Urothelium cell line (cell line): Measurements from ENCODE around the gene KCNAB2.

Experiments used
- DNase-seq: peaks from one replicate; pipeline ENCODE4 v3.0.0; 2011; ENCODE audit warnings: low spot score, mixed read lengths
- FAIRE-seq: peaks from 2 replicates; lab custom pipeline; 2011; peaks lifted over from hg19 to GRCh38; lab: Jason Lieb, UNC

Gene KCNAB2

GRCh38 chr1:6045561-6045960 lies at the start of gene KCNAB2:
KCNAB2 (plus strand) TSS chr1:6045888; CDS start chr1:6051537, 5,649 bp downstream.
- FAIRE-seq = no peak
- no peak for DNase-seq

GRCh38 chr1:5996641-5997270 lies 48.9 kb upstream of the KCNAB2 start:
- FAIRE-seq = no peak
- no peak for DNase-seq

GRCh38 chr1:5997316-5997715 lies 48.4 kb upstream of the KCNAB2 start:
- DNase-seq (no peak), FAIRE-seq (no peak)

DNA sequence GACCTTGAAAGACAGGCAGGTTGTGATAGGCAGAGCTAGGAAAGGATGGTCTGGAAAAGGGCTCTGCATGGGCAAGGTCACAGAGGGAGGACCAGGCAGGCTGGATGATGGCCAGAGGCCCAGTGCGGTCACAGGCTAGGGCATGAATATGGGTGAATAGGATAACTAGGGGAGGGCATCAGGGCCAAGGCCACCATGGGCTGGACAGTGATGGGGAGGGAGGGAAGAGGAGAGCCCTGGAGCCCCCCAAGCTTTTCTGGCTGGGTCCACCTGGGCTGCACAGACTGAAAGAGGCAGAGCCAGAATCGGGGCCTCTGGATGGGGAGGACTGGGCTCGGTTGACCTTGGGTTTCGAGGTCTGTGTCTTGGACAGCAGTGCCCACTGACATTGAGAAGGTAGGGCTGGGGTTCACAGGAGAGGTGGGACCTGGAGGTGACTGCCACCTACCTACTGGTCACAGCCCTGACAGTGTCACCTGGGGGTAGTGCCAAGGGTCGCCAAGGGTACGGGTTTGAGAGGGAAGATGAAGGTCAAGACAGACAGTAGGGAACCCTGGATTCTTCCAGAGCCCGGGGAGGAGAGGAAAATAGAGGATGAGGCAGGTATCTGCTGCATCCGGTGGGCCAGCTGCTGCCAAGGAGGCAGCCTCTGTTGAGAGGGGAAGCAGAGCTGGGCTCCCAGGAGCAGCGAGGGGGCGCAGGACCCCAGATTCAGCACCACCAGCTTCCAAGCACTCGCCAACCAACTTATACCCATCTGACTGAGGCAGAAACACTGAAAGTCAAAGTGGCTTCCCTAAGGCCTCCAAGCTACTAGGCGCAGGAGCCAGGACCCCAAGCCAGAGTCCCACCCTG lies 47.4 kb upstream of the KCNAB2 start:
- DNase-seq (no peak), FAIRE-seq (no peak)

- DNase-seq = no peak
These were observed 46.8 kb upstream of the KCNAB2 start for GRCh38 chr1:5998906-5999301.

GRCh38 chr1:5999711-6000443 lies 45.8 kb upstream of the KCNAB2 start:
- no peak for FAIRE-seq

More at GRCh38 chr1:5998906-5999301, 46.8 kb upstream of the KCNAB2 start:
- FAIRE-seq = no peak

GRCh38 chr1:6000444-6001288 lies 45.0 kb upstream of the KCNAB2 start:
- DNase-seq = no peak
- no peak for FAIRE-seq

More at GRCh38 chr1:5999711-6000443, 45.8 kb upstream of the KCNAB2 start:
- no peak for DNase-seq

GRCh38 chr1:6001992-6002576 lies 43.6 kb upstream of the KCNAB2 start:
- DNase-seq = no peak
- no peak for FAIRE-seq

DNA sequence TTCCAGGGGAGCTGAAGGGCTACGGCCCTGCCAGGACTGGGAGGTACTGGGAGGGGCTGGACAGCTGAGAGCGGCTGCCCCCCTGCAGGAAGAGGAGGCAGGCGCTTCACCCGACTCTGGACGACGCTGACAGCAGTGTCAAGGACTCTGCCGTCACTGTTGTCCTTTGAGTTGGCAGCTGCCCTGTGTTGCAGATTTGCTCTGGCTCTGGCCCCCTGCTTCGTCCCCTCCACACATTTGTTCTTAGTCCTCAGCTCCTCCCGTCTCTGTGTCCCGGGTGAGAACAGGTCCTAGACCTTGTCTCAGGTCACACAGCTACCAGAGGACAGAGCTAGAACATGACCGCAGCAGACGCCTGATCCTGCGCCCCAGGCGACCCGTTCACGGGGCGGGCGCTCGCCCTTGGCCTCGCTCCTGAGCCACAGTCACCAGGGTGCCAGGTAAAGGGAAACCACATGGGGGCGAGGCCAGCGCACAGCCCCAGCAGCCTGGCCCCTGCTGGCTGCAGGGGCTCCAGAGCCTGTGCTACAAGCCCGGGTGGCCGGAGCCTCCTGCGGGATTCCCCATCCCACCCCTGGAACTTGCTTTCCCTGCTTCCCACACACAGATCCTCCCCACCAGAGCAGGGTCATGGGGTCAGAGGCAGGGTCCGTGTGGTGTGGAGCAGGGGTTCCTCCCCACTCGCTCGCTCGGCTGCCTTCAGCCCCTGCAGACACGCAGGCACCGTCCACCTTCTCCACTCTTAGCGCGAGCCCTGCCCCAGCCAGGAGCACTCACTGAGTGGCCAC lies 42.8 kb upstream of the KCNAB2 start:
- DNase-seq (no peak), FAIRE-seq (no peak)

- no peak for DNase-seq
- no peak for FAIRE-seq
These were observed 41.9 kb upstream of the KCNAB2 start for GRCh38 chr1:6003568-6004411.

GRCh38 chr1:6004412-6005123 lies 41.1 kb upstream of the KCNAB2 start:
- FAIRE-seq = no peak
- no peak for DNase-seq

- no peak for FAIRE-seq
- DNase-seq = no peak
These were observed 40.3 kb upstream of the KCNAB2 start for GRCh38 chr1:6005276-6005917.

GRCh38 chr1:6006882-6007281 lies 38.8 kb upstream of the KCNAB2 start:
- DNase-seq (no peak), FAIRE-seq (no peak)

DNA sequence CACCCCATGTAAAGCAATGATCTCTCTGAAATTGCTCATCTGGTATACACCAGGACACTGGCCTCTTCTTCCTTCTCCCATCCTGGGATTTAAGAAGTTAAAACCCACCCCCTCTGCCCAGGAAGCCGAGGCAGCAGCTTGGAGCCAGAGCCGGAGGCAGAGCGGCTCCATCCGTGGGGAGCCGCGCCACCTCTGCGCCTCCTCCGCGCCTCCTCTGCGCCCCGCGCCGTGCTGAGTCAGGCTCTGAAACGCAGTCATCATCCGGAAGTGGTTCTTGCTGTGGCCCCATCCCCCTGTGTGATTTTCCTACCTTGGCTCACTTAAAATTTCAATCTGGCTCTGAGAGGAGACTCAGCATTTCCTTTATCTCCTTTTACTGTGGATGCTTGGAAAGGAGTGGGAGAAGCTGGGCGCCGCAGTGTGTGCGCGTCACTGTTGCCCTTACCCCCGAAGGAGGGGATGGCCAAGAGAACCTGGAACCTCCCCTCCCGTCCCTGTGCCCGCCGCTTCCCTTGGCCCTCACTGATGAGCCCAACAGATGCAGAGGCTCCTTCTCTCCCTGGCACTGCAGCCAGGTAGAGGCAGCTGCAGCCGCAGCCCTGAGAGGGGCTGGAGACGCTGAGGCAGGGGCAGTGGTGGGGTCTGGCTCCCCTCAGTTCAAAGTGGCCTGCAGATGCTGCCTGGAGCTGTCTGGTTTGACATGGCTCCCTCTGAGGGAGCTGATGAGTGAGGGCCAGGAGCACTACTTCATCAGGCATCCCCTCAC lies 38.2 kb upstream of the KCNAB2 start:
- no peak for FAIRE-seq
- DNase-seq = no peak

DNA sequence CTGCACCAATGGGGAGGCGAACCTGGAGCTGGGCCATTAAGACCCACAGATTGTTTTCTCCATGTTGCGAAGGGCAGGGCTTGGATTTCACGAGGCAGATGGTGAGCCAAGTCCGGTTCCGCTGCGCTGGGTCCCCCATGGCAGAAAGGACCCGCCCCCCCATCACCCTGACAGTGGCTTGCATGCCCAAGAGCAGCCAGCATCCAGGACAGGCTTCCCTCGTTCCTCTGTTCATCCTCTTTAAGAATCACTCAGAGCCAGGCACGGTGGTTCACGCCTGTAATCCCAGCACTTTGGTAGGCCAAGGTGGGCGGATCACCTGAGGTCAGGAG lies 37.6 kb upstream of the KCNAB2 start:
- DNase-seq (no peak), FAIRE-seq (no peak)

- FAIRE-seq = no peak
These were observed 37.0 kb upstream of the KCNAB2 start for GRCh38 chr1:6008696-6009095.

More at GRCh38 chr1:6008696-6009095, 37.0 kb upstream of the KCNAB2 start:
- no peak for DNase-seq
